Activated CD4-positive, alpha-beta T cell treated with anti-CD3 and anti-CD28 coated beads for 48 hours (primary cell): ENCODE data around the gene CLTC.

Experiments used
- DNase-seq: peaks from one replicate; pipeline ENCODE4 v3.0.0-alpha.2; 2020

The CLTC gene

DNA sequence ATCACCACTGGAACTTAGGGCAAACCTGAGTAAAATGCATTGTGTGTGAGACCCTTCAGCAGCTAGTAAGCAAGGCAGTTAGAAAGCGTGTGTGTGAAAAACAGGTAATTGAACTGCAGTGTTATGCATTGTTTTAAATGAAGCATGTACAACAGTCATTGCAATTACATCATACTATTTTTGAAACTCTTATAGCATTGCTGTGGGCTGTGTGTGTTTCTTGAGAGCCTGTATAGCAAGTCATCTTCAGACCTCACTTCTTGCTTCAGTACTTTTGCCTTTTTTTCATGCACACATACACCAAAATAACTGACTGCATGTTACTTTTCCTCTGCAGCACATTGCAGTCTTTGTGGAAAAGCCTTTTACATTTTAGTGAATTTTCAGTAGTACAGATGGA is 68.3 kb downstream of the CLTC start:
- DNase-seq = no peak

DNA sequence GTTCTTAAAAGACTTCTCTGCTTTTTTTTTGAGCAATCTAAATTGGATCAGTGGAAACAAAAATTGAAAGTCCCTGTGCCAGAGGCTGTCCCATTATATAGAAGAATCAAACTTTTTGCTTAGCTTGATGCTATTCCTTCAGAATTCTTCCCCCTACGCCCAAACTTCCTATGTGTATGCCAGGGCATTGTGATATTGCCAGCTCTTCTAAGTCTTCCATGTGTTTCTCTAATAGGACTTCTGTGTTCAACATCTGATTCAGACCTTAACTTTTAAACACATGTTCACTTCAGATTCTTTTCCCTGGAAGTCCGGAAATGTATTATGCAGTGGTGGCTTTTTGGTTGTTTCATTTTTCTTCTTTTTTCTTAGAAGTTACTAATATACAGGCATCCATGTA is 68.8 kb downstream of the CLTC start:
- DNase-seq = no peak

DNA sequence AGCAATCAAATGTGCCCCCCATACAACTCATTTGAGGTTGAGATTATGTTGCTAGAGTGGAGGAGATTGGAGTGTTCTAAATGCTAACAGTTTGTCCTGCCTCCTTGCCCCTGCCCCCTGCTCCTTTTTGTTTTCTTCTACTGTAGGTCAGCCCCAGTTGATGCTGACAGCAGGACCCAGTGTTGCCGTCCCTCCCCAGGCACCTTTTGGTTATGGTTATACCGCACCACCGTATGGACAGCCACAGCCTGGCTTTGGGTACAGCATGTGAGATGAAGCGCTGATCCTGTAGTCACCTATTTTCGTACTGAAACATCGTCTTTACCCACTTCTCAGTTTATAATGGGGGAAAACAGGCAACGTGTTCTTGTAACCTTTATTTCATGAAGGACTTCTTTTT is 73.9 kb downstream of the CLTC start:
- no peak for DNase-seq

DNA sequence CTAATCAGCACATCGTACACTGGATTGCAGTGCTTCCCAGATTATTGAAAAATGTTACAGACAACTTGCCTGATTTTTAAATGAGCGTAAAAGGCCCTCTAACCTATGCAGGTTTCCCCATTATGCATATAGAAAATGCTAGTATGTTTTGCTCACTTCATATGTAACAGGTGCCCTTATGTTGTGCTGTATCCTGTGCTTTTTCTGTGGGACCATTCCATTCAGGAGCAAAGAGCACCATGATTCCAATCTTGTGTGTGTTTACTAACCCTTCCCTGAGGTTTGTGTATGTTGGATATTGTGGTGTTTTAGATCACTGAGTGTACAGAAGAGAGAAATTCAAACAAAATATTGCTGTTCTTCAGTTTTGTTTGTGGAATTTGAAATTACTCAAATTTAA is 74.6 kb downstream of the CLTC start:
- DNase-seq = no peak

DNA sequence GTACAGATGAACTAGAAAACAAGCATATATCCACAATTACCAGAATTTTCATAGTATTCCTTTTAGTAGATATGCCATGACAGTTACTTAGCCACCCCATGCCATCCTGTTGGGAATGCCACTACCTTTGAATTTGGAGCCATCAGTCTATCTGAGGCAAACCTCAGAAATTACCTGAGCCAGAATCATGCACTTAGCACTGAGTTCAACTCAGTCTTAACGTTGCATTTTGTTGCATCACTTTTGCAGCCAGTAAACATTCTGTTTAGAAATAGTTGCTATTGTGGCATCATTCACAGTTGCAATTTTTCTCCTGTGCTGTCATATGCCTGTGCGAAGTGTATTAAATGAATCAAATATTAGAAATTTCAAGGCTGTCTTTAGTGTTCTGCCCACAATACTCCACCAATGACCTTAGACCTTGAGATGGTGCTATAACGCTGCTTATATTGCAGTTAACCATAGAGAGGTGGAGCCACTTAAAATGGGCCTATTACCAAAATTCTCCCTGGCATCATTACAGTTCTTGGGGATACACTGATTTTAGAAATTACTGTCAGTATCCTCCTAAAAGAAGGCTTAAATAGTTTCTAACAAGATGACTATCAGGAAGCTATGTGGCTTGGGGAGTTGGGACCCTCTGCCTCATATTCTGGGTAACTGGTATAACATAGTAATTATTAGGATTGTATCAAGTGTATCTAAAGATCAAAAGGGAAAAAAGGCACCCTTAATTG is 76.4 kb downstream of the CLTC start:
- DNase-seq = no peak

DNA sequence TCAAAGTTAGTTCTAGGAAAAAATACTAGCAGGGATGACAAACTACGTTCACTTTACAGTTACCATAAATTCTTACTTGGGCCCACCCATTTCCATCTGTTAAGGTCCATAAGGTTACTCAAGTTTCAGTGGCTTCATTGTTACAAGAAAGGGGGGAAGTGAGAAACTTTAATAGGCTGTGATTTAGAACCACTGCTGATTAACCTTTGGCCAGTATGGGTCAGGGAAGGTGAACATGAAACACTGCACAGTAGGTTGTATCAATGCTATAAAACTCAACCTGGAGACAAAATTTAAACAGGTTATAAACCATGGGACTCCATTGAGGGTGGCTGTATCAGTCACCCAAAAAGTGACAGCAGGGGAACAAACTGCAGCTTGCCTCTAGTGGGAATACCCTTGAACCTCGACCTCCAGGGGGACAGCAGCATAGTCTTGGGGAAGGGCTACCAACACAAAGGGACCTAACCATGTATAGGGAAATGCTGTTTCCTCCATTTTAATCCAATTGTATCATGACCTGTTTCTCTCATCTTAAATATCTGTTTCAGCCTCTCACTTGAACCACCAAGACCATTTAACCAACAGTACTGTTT is 77.1 kb downstream of the CLTC start:
- DNase-seq = no peak

DNA sequence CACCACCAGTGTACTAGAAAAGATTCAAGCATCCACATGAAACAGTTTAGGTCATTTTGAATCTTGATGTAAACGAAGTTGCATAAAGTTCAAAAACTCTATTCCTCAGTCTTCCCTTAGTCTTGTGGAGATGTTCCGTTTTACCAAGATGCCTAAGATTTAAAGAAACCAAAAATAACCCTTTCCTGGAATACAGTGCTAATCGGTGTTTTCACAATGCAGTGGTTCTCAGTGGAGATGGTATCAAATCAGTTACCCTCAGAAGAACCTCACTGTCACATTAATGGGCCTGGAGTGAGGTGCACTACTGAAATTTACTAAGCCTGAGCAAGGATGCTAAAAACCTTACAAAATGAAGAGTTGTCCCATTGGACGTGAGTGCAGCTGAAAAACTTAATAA is 78.4 kb downstream of the CLTC start:
- no peak for DNase-seq

DNA sequence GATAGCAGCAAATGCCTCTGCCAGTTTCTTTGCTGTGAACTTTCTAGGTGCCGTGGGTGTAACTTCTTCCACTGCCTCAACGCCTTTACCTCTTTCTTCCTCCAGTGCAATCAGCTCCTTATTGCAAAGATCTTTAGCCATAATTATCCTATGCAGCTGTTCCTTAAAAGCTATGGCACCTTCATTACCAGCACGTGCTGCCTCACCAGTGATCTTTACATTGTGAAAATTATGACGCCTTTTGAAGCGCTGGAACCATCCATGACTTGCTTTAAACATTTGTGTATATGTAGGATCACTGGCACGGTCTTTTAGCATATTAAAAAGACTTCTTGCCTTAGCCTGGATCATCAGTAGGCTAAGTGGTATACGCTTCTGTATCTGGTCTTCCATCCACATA is 79.5 kb downstream of the CLTC start:
- no peak for DNase-seq

DNA sequence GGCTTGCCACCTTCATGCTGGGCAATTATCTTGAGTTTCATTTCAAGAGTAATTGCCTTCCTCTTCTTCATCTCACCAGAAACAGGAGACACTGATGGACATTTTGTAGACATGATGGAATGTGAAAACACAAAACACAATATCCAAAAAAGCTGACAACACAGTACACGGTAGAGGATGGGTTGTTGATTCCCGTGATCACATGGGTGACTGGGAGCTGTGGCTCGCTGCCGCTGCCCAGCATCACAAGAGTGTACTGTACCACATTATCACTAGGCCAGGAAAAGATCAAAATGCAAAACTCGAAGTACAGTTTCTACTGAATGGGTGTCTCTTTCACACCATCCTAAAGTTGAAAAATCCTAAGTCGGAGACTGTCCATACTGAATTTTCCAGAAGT is 80.1 kb downstream of the CLTC start:
- no peak for DNase-seq

DNA sequence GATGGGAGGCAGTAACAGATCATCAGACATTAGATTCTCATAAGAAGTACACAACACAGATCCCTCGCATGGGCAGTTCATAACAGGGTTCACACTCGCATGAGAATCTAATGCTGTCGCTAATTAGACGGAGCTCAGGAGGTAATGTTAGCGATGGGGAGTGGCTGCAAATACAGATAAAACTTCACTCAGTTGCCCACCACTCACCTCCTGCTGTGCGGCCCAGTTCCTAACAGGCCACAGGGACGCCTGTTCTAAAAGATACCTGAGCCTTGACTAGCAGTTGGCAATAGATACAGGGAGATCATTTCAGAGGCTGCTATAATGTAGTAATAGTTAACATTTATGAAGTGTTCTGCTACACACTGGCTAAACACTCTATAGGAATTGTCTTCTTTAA is 82.6 kb downstream of the CLTC start:
- DNase-seq = no peak

DNA sequence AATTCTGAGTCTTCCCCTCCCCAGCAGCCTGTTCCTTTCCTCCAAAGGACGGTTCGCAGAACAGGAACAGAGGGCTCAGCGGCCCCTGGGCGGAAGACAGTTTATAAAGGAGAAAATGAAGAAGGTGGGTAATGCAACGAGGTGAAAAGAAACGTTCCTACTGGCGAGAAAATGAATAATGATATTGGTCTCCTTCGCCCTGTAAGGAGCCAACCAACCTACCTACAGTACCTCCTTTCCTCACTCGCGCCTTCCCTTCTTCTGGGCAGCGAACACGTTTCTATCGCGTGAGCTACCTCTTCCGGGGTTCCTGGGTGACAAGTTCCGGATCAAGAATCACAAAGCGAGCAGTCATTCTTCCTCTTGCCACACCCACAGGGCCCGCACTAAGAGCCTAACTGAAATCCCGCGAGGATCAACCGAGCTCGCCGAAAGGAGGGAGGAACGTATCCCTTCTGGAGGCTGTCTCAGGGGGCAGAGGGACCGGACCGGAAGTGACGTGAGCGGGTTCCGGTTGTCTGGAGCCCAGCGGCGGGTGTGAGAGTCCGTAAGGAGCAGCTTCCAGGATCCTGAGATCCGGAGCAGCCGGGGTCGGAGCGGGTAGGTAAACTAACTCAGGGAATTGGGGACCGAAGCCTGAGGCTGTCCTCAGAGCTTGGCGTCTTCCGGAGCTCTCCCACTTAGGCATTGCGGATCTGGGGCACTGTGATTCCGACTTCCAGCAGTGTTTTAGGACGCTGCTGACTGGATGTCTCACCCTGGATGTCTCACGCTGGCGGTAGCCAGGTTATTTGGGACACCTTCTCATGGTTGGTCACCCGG is 87.7 kb downstream of the CLTC start, which contains the start of the genes PTRH2 and VMP1:
Gene PTRH2, minus strand, starts transcription at position 282 of the 822 bp plus-strand sequence. CDS start 9,452 bp downstream, outside the sequence.
Gene VMP1, plus strand, starts transcription at position 506 of the 822 bp plus-strand sequence. CDS start 23,793 bp downstream, outside the sequence.
- peak; percentile 96 for DNase-seq

DNA sequence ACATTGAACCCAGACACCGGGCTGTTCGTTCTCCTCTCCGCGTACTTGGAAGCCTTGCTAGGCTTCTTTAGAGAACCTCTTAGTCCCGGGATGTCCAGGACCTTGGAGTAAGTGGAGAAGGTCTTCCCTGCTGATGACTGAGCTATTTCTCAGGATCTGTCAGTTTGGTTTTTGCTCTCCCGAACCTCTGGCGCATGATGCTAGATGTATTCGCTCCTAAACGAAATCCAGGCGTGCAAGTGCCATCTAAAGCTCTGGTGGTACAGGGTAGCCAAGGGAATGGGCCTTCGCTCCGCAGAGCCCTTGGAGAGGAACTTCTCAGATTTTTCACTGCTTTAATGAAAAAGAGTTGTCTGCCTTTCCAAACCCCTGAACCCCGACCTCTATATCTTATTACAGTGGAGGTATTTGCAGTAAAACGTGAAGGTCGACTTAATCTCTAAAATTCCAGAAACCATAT is 88.3 kb downstream of the CLTC start:
- no peak for DNase-seq

DNA sequence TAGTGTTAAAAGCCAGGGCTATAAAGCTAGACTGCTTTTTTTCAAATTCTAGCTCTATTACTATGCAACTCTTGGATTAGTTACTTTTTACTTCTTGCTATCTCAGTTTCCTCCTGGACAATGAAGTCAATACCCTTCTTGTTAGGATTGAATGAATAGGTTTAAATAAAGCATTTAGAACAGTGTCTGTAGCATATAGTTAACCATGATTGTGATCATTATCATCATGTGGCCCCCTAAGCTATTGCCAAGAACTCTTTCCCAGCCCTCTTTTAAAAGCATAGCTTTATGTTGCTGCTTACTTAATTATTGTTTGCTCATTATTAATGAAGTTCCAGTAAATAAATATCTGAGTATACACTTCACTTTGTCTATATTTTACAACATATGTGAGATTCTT is 92.2 kb downstream of the CLTC start:
- DNase-seq = no peak

DNA sequence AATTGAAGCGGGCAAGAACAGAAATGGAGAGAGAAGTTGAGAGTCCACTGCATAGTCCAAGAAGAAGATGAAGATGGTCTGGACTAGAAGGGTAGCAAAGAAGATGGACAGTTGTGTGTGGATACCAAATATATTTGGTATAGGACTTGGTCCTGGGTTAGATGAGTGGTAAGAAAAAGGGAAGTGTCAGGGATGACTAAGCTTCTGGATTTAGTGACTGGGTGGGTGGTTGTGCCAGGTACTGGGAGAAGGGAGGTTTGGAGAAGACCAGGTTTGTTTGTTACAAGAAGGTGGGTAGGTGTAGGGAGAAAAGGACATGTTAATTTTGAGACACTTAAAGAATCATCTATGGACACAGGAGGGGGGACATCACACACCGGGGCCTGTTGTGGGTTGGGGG is 93.2 kb downstream of the CLTC start:
- DNase-seq = no peak

DNA sequence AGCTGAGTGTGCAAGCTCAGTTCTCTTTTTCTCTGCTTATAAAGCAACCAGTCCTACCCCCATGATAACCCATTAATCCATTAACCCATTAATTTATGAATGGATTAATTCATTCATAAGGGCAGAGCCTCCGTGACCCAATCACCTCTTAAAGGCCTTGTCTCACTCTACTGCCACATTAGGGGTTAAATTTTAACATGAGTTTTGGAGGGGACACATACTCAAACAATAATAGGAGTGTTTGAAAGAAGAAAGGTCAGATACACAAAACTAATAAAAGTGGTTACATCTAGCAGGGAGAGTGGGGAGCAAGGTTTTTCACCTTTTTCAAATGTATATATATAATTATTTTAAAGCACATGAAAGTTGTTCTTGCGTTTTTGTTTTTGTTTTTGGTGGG is 94.6 kb downstream of the CLTC start:
- DNase-seq = no peak

DNA sequence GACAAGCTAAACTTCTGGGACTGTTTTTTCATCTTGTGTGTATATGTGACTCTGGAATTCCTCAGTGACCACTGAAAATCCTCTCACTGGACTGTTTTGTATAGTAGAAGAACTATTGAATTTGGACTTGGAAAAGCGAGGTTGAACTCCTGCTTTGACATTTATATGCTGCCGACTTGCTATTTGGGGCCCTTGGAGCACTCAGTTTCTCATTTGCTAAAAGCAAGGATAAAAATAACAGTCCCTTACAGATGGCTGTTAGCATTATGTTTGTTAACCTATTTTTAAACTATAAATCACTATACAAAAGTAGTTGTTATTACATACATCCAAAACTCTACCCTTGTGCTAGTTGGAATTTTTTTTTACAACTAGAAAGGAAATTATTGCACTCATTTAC is 96.7 kb downstream of the CLTC start:
- DNase-seq = no peak

DNA sequence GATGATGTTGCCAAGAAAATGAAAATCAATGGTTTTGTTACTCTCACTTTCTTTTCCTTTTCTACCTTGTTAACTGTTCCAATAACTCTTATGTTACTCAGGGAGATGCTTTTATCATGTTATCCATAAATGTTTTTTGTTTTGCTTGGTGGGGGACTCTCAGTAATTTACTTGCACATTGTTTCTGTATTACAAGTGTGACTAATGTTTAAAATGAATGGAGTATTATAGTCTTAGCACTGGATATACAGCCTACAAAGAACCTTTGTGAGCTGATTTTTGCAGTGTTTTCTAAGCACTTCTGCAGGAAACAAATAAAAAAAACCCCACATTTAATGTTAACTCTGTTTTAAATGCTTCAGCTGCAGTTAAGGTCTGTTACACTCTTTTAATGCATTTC is 99.8 kb downstream of the CLTC start:
- no peak for DNase-seq

DNA sequence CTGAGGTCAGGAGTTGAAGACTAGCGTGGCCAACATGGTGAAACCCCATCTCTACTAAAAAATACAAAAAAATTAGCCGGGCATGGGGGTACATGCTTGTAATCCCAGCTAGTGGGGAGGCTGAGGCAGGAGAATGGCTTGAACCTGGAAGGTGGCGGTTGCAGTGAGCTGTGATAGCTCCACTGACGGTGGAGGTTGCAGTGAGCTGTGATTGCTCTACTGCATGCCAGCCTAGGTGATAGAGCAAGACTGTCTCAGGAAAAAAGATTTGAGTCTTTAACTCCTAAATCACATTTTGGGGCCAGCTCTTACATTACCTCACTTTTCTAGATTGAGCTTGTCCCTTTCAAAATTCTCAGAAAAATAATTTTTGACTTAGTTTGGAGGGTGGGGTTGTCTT is 102.9 kb downstream of the CLTC start:
- DNase-seq = no peak

DNA sequence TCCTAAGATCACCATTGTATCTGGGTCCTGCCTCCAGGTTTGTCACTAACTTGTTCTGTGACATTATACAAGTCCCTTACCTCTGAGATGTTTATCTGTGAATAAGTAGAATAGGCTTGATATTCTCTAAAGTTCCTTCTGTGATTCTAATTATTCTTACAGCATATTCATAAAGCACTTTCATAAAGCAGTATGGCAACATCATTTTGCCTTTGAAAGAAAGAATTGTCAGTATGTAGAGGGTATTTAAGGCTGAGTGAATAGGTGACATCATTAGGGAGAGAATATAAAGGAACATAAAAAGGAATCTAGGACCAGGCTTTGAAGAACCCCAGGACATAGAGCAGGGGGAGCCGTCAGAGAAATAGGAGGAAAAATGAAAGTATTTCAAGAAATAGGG is 103.3 kb downstream of the CLTC start:
- no peak for DNase-seq

DNA sequence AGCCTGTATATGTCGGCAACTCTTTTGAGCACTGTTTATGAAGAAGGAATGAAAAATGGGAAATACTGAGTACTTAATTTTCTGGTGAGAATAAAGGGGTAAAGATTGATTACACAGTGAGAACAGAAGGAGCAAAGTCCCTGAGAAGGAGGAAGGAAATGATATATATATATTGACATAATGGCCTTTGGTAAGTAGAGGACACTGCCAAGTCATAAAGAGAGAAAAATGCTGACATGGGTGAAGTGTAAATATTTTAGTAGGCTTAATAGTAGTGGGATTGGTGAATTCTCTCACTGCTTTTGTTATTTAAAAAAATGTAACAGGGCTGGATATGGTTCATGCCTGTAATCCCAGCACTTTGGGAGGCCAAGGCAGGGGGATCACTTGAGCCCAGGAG is 103.9 kb downstream of the CLTC start:
- DNase-seq = no peak

DNA sequence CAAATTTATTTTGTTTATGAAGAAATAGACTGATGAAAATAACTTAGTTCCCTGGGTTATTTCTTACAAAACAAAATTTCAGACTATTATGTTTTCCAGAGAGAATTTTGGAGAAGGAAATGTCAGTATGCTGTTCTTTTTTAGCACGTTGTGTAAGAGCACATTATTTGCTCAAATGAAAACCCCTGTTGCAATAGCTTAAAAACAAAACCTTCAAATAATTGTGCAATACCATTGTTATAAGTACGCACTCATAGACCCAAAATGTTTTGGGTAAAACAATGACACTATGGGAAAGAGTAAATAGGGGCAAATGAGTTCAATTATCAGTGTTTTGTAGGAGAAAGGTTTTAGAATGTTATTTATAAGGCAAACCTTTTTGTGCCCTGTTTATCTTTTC is 106.0 kb downstream of the CLTC start:
- DNase-seq = no peak

DNA sequence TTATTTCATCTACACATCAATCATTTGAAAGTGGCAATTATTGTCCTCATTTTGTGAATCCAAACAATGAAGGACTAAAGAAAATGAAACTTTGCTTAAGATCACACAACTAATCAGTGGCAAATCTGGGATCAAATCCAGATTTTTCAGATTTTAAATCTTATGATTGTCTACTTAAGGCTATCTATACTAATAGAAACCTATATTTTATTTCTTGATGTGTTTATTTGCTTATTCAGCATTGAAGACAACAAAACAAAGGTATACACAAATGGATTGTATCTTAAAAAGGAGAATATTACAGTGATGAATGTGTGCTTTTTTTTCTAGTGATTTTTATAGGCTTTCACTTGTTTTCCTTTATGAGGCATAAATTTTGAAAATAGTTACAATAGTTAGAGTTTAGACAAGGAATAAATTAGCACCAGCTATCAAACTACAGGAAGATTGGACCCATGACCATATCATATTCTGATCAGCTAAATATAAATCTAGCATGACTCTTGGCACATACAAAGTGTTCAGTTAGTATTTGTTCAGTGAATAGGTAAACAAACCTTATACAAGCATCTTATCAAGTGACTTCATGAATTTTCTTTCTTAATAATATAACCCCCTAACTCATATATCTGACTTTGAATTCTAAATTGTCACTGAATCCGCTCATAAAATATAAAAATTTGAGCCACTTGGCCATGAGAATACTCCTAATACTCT is 108.3 kb downstream of the CLTC start:
- no peak for DNase-seq

DNA sequence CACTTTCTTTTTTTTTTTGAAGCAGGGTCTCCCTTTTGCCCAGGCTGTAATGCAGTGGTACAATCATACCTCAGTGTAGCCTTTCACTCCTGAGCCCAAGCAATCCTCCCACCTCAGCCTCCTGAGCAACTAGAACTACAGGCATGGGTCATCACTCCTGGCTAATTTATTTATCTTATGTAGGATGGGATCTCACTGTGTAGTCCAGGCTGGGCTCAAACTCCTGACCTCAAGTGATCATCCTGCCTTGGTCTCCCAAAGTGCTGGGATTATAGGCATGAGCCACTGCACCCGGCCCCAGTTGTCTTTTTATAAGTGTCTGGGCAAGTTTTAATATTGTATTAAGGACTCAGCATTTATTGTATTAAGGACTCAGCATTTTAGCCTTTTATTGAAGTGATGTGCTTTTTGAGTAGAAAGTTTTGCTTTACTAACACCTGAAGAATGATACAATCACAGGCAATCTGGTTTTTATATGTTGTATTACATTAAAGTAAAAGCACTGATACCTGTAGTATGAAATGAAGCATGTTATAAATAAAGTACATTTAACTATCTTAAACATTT is 110.7 kb downstream of the CLTC start:
- no peak for DNase-seq
